HG03039 (cell line): Measurements from ENCODE around the gene SZRD1.

ENCODE experiments used
- ATAC-seq: cut with Tn5 transposase; IDR thresholded peaks from one replicate; pipeline ENCODE4 v1.9.1; 2021; ENCODE audit warnings: mild to moderate bottlenecking, moderate library complexity; ENCODE audit not compliant: unreplicated experiment

Gene SZRD1

GRCh38 chr1:16393570-16394521 lies 26.8 kb downstream of the SZRD1 start:
- no peak for ATAC-seq

- ATAC-seq = no peak
Observed at GRCh38 chr1:16394977-16395376, 27.9 kb downstream of the SZRD1 start.

- ATAC-seq = no peak
Observed at GRCh38 chr1:16396591-16396990, 29.5 kb downstream of the SZRD1 start.

GRCh38 chr1:16397120-16397519 lies 30.1 kb downstream of the SZRD1 start:
- no peak for ATAC-seq

- ATAC-seq = no peak
Observed at GRCh38 chr1:16398371-16398953, 31.4 kb downstream of the SZRD1 start.

GRCh38 chr1:16402742-16403141 lies 35.7 kb downstream of the SZRD1 start:
- ATAC-seq = no peak

- no peak for ATAC-seq
Observed at GRCh38 chr1:16405441-16405840, 38.4 kb downstream of the SZRD1 start.

GRCh38 chr1:16406868-16407267 lies 39.8 kb downstream of the SZRD1 start:
- no peak for ATAC-seq

- ATAC-seq = no peak
Observed at GRCh38 chr1:16409536-16410152, 42.6 kb downstream of the SZRD1 start.

- no peak for ATAC-seq
Observed at GRCh38 chr1:16410803-16411202, 43.8 kb downstream of the SZRD1 start.

GRCh38 chr1:16413191-16413590 lies 46.1 kb downstream of the SZRD1 start:
- ATAC-seq = no peak

- no peak for ATAC-seq
Observed at GRCh38 chr1:16418823-16419425, 51.9 kb downstream of the SZRD1 start.

- no peak for ATAC-seq
Observed at GRCh38 chr1:16420424-16421118, 53.5 kb downstream of the SZRD1 start.

GRCh38 chr1:16421201-16421600 lies 54.2 kb downstream of the SZRD1 start:
- no peak for ATAC-seq

- ATAC-seq = no peak
Observed at GRCh38 chr1:16422041-16422440, 55.0 kb downstream of the SZRD1 start.

- ATAC-seq = no peak
Observed at GRCh38 chr1:16425125-16426025, 58.3 kb downstream of the SZRD1 start.

- no peak for ATAC-seq
Observed at GRCh38 chr1:16430606-16431005, 63.6 kb downstream of the SZRD1 start.

GRCh38 chr1:16433030-16433429 lies 66.0 kb downstream of the SZRD1 start:
- no peak for ATAC-seq

GRCh38 chr1:16434007-16434406 lies 67.0 kb downstream of the SZRD1 start:
- no peak for ATAC-seq

- ATAC-seq = no peak
Observed at GRCh38 chr1:16434501-16434900, 67.5 kb downstream of the SZRD1 start.
